ENCODE data around the gene CCDC9. TPM values are rescaled to one million over a fixed set of nuclear protein-coding genes. Genes with fewer than 3 reads are reported as not detected.
A peak's percentile ranks its signal among the peaks of the same experiment; 100 is the strongest.

CCDC9 gene
- total and polyA plus RNA-seq, 2 of the 8 experiments (the other 6 are each of a cell fraction or from before 2014, with no cell fraction given), result 3.7 to 29.8 TPM

DNA sequence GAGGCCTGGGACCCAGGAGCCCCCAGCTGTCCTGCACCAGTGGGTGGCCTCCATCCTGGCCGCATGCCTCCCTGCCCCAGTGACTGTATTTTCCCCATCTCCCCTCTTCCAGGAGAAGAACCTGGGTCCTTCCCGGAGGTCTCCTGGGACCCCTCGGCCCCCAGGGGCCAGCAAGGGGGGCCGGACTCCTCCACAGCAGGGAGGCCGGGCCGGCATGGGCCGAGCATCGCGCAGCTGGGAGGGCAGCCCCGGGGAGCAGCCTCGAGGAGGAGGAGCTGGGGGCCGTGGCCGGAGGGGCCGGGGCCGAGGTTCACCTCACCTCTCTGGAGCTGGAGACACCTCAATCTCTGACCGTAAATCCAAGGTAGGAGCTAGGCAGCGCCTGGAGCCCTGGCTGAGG lies 4.2 kb downstream of the CCDC9 start:
- Histone ChIP-seq H3K27me3 (replicated peaks in 1 of 4; ENCODE audit: control insufficient read depth in 3 of 4, extremely low read depth in 1 of 4, insufficient read depth in 3 of 4, low read length in 3 of 4) (no peaks in the 10 kb centered on the region), H3K79me2 (ENCODE audit: control insufficient read depth in 1 of 2, insufficient read depth in 2 of 2, low read length in 2 of 2) (peaks cover 0 to 15% of the 10 kb centered on the region in 2 experiments; a peak in 2 of 4 replicates), H3K4me3 (ENCODE audit: extremely low read depth in 1 of 4, insufficient read depth in 2 of 4, low read depth in 3 of 4, low read length in 4 of 4) (no peak overlapping the region), H4K20me1 (replicated peaks in 1 of 2; ENCODE audit: control insufficient read depth in 1 of 2, insufficient read depth in 2 of 2, low read length in 2 of 2) (peaks cover 0 to 9% of the 10 kb centered on the region in 2 experiments), H3K4me1 (replicated peaks in 1 of 4; ENCODE audit: control insufficient read depth in 3 of 4, insufficient read depth in 4 of 4, low read length in 3 of 4) (peaks cover 0 to 8% (median 6%) of the 10 kb centered on the region in 4 experiments; a peak in 6 of 7 replicates), H2BK12ac (ENCODE audit: low read depth, low read length) (no peak overlapping the region), H3K56ac (replicated peaks; ENCODE audit: insufficient read length, low read depth, low read length) (no peak overlapping the region), H2BK20ac (ENCODE audit: low read length) (no peak overlapping the region), H3K9me3 (ENCODE audit: insufficient read depth in 2 of 2, low read depth in 1 of 2, low read length in 1 of 2) (no peaks in the 10 kb centered on the region), H2BK15ac (ENCODE audit: low read length) (no peak overlapping the region), H4K91ac (replicated peaks; ENCODE audit: insufficient read length, low read length) (no peak overlapping the region), H3K4me2 (ENCODE audit: insufficient read depth in 1 of 2, low read depth in 2 of 2, low read length in 2 of 2) (no peak overlapping the region), H3K23me2 (ENCODE audit: low read depth, low read length) (peaks cover 9% of the 10 kb centered on the region), H4K5ac (ENCODE audit: insufficient read length, low read depth, low read length) (no peak overlapping the region), H3K18ac (ENCODE audit: extremely low read depth, low read length) (no peak overlapping the region), H3K23ac (ENCODE audit: insufficient read length) (no peak overlapping the region), H3K14ac (ENCODE audit: insufficient read length) (no peak overlapping the region), H2BK5ac (ENCODE audit: low read depth, low read length) (no peak overlapping the region), H2AK5ac (ENCODE audit: low read depth, low read length) (no peak overlapping the region), H3K4ac (replicated peaks; ENCODE audit: insufficient read length, low read depth, low read length) (no peak overlapping the region), H3K27ac (ENCODE audit: low read depth, low read length) (no peak overlapping the region), H4K8ac (ENCODE audit: extremely low read depth, insufficient read depth, low read length) (0 out of 2 replicates have a peak overlapping the region, but pooled peaks have one; percentile 14), H2BK120ac (replicated peaks; ENCODE audit: low read depth, low read length) (no peak overlapping the region), H2AFZ (ENCODE audit: low read length) (no peak overlapping the region), H3K79me1 (ENCODE audit: low read depth, low read length) (peaks cover 5% of the 10 kb centered on the region), H3K9ac (replicated peaks in 1 of 4; ENCODE audit: extremely low read depth in 1 of 4, low read depth in 3 of 4, low read length in 3 of 4) (no peak overlapping the region), H3K36me3 (ENCODE audit: control insufficient read depth in 2 of 4, insufficient read depth in 4 of 4, low read length in 3 of 4) (peaks cover 8 to 42% (median 20%) of the 10 kb centered on the region in 4 experiments; a peak in 7 of 8 replicates)
- FAIRE-seq, result no peak
- no peak for DNase-seq (ENCODE audit: low read depth in 1 of 2, low spot score in 2 of 2)
- ChIA-PET CTCF (ENCODE audit: partially characterized antibody) (interaction anchor here (0.9 to 3.9 kb wide), 4 partner anchors 13 to 60 kb away, joined by 4 to 14 read pairs (median 4); no protein-coding TSS in a partner anchor), POLR2A (ENCODE audit: partially characterized antibody) (interaction anchor here (1.0 to 4.8 kb wide), 3 partner anchors 9 to 147 kb away, joined by 3 to 49 read pairs (median 7); partner anchors contain the start of gene ZC3H4)
- WGBS, 2 experiments (ENCODE audit: extremely low coverage in 1 of 2, insufficient coverage in 1 of 2, insufficient read length in 1 of 2, insufficient replicate concordance in 2 of 2, low coverage in 1 of 2, low lambda C conversion rate in 2 of 2, missing lambda C conversion rate in 1 of 2), result 95% methylated on average over 17 of the region's 17 CpGs; no CpG with 5 or more reads in 1 of the 2 experiments
- TF ChIP-seq POU5F1 (IDR thresholded peaks at IDR 0.05; ENCODE audit: low read depth, low read length), result no peak
- TF ChIP-seq BACH1 (IDR thresholded peaks at IDR 0.05; ENCODE audit: low read length), result no peak
- no peak for TF ChIP-seq GTF2F1 (IDR thresholded peaks at IDR 0.05; ENCODE audit: borderline replicate concordance, low read depth, low read length)
- TF ChIP-seq KDM1A (IDR thresholded peaks at IDR 0.05; ENCODE audit: borderline replicate concordance, low read length), result no peak
- TF ChIP-seq RFX5 (IDR thresholded peaks at IDR 0.05; ENCODE audit: borderline replicate concordance, low read depth, low read length), result no peak
- TF ChIP-seq RNF2 (IDR thresholded peaks at IDR 0.05; ENCODE audit: borderline replicate concordance, low read depth, low read length, missing control alignments, poor library complexity, severe bottlenecking), result no peak
- TF ChIP-seq POLR2A (IDR thresholded peaks at IDR 0.05; ENCODE audit: control extremely low read depth in 1 of 2, low read depth in 2 of 2, low read length in 2 of 2), result no peak

All from H1 (cell line).